Measurements from ENCODE around the gene SNAP91. TPM values are rescaled to one million over a fixed set of nuclear protein-coding genes. Genes with fewer than 3 reads are reported as not detected.

The SNAP91 gene
- total RNA-seq, 1 donor from 2014 or later, result 3.4 TPM

DNA sequence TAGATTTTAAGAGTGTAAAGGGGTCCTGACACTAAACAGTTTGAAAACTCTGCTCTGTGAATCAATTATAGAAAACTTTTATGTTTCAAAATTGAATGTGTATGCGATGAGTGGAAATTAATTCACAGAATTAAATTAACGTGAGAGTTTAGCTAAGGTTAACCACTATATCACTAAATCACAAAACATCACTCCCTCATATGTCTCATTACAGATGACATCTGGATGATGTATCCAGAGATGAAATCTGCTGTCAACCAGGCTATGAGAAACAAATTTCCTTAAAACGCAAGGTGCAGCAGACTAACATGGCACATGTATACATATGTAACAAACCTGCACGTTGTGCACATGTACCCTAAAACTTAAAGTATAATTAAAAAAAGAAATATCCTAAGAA is 169.2 kb downstream of the SNAP91 start:
- Mint-ChIP-seq H3K4me3 (no peak overlapping the region), H3K4me1 (ENCODE audit: unreplicated experiment) (no peaks in the 10 kb centered on the region), H3K9me3 (no peaks in the 10 kb centered on the region), H3K27ac (no peak overlapping the region), H3K27me3 (peaks cover 11% of the 10 kb centered on the region), H3K36me3 (no peaks in the 10 kb centered on the region)
- no peak for DNase-seq (ENCODE audit: extremely low spot score, unreplicated experiment)
- TF ChIP-seq CTCF (conservative IDR thresholded peaks at IDR 0.05), result no peak

DNA sequence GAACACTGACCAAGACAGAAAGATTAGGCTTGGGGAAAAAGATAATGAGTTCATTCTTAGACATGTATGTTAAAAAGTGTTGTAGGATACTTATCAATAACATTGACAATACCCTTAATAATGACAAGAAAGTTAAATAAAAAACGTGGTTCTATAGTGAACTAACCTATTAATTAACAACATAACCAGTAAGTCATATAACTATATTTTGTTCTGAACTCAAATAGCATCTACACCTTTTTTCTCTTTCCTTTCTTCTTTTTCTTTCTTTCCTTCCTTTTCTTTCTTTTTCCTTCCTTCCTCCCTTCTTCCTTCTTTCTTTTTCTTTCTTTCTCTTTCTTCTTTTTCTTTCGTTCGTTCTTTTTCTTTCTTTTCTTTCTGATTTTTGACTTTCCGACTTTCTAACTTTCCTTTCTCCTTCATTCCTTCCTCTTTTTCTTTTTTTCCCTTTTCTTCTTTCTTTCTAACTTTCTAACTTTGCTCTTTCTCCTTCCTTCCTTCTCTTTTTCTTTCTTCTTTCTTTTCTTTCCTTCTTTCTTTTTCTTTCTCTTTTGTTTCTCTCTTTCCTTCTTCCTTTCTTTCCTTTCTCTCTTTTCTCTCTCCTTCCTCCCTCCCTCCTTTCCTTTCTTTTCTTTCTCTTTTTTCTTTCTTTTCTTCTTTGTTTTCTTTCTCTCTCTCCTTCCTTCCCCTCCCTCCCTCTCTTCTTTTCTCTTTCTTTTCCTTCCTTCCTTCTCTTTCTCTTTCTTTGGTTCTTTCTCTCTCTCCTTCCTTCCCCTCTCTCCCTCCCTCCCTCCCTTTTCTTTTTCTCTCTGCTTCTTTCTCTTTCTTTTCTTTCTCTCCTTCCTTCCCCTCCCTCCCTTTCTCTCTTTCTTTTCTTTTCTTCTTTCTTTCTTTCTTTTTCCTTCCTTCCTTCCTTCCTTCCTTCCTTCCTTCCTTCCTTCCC is 172.0 kb downstream of the SNAP91 start:
- Mint-ChIP-seq H3K27me3 (peaks cover 18% of the 10 kb centered on the region), H3K27ac (no peak overlapping the region), H3K4me3 (no peak overlapping the region), H3K36me3 (no peaks in the 10 kb centered on the region), H3K9me3 (no peaks in the 10 kb centered on the region), H3K4me1 (ENCODE audit: unreplicated experiment) (no peaks in the 10 kb centered on the region)
- DNase-seq (ENCODE audit: extremely low spot score, unreplicated experiment), result no peak
- no peak for TF ChIP-seq CTCF (conservative IDR thresholded peaks at IDR 0.05)

GRCh38 chr6:83536034-83536646 is 172.8 kb downstream of the SNAP91 start:
- Mint-ChIP-seq H3K9me3 (no peaks in the 10 kb centered on the region), H3K4me1 (ENCODE audit: unreplicated experiment) (no peaks in the 10 kb centered on the region), H3K4me3 (no peak overlapping the region), H3K36me3 (no peaks in the 10 kb centered on the region), H3K27me3 (peaks cover 22% of the 10 kb centered on the region), H3K27ac (no peak overlapping the region)
- DNase-seq (ENCODE audit: extremely low spot score, unreplicated experiment), result no peak
- TF ChIP-seq CTCF (conservative IDR thresholded peaks at IDR 0.05), result peak; percentile 86

- H3K9me3 Mint-ChIP-seq, result no peaks in the 10 kb centered on the region
- H3K27ac Mint-ChIP-seq, result no peak overlapping the region
- TF ChIP-seq CTCF (conservative IDR thresholded peaks at IDR 0.05), result peak; percentile 39
- no peaks in the 10 kb centered on the region for H3K4me1 Mint-ChIP-seq (ENCODE audit: unreplicated experiment)
- H3K27me3 Mint-ChIP-seq, result no peaks in the 10 kb centered on the region
- no peaks in the 10 kb centered on the region for H3K36me3 Mint-ChIP-seq
- DNase-seq (ENCODE audit: extremely low spot score, unreplicated experiment), result no peak
- H3K4me3 Mint-ChIP-seq, result no peak overlapping the region
Observed at GRCh38 chr6:83518816-83519480, 190.0 kb downstream of the SNAP91 start.

GRCh38 chr6:83517500-83517899 is 191.4 kb downstream of the SNAP91 start:
- Mint-ChIP-seq H3K4me3 (no peak overlapping the region), H3K27me3 (peaks cover 5% of the 10 kb centered on the region), H3K9me3 (no peaks in the 10 kb centered on the region), H3K27ac (no peak overlapping the region), H3K4me1 (ENCODE audit: unreplicated experiment) (peaks cover 6% of the 10 kb centered on the region), H3K36me3 (no peaks in the 10 kb centered on the region)
- no peak for TF ChIP-seq CTCF (conservative IDR thresholded peaks at IDR 0.05)
- DNase-seq (ENCODE audit: extremely low spot score, unreplicated experiment), result no peak

Measured in type B pancreatic cell (in vitro differentiated cells).